Stimulated activated CD8-positive, alpha-beta memory T cell treated with anti-CD3 and anti-CD28 coated beads, Interleukin-12 subunit alpha, Interleukin-12 subunit beta, amount 100 ng/mL, for 4 hours (primary cell): ENCODE data around the gene NRN1.
"Not testable (repeated sequence)": the region's sequence is repeated elsewhere in the genome, so short reads cannot be mapped to it uniquely, and the experiment has no call there.

ENCODE experiments used
- DNase-seq: peaks from one replicate; pipeline ENCODE4 v3.0.0-alpha.2; 2020; ENCODE audit warnings: low read depth

The NRN1 gene

DNA sequence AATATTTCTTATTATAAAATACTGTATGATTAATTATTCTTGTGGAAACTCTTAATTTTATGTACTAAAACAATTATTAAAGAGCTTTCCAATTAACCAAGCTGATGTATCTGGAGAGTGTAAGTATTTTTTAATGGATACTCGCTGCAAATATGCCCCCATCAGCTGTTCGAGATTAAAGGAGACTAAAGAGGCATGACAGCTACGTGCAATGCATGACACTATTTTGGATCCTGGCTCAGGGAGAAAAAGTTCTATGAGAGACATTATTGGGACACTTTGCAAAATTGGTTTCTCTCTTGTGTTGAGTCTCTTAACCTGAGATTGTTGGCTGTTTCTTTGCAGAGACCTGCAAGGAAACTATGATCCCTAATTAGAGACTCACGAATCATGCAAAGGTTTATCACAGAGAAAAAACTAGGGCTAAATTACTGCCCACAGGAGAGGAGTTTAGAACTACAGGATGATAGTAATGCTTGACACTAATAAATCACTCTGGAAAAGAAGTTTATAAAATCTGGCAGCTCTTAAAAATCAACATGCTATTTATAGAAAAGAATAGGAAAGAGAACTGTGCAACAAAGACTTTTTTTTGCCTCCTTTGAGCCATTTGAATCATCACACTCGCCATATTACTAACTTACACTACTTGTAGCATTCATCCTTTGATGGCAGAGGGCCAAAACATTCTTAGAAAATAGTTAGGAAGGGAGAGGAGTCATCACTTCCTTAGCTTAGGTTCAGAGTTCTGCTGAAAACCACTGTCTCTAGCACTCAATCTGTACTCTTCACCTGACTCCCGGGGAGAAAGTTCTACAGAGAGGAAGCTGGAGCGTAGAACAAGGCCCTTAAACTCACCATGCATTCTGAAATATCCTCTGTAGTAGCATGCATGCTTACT, 25.3 kb downstream of the NRN1 start:
- no peak for DNase-seq

DNA sequence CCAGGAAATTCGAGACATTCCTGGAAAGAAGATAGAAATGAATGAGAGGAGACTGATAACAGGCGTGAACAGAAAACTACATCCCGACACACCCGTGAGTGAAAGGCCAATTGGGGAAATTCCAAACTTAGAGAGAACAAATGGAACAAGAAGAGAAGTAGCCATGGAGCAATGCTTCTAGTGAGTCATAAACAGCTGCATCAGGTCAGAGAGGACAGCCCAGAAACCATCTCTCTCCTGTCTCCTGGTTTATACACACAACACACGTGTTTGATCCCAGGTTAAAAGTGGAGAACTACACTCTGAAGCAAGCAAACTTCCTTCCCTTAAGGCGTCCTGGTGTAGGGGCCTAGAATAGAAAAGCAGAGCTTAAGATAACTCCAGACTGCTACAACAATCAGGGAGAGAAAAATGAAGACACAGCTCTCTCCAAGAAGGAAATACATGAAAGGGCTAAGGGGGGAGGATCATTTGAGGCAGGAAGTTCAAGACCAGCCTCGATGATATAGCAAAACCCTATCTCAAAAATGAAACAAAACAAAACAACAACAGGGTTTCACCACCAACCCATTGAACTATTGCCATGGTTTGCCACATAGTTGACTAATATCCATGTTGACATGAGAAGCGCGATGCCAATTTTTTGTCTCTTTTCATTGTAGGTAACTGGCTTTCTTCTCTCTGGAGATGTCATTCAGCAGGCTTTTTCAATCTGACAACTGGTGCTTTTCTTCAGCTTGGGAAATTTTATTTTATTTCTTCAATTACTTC, 26.9 kb downstream of the NRN1 start:
- no peak for DNase-seq

DNA sequence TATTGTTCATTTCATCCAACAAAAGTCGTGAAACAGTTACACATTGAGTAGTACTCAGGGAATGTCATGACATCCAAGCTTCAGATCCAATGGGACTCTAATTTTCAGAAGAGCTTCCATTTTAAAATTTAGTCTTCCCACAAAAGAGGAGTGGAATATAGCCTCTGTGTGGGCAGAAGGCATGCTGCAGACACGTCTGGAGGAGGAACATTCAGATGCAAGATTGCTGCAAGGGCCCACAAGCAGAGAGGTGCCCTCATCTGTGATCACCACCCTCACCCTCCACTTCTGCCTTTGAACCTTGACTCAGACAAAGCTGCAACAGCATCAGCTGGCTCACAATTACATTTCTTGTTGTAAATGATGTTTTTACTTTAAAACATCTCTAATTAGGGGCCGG, 29.9 kb downstream of the NRN1 start:
- no peak for DNase-seq

DNA sequence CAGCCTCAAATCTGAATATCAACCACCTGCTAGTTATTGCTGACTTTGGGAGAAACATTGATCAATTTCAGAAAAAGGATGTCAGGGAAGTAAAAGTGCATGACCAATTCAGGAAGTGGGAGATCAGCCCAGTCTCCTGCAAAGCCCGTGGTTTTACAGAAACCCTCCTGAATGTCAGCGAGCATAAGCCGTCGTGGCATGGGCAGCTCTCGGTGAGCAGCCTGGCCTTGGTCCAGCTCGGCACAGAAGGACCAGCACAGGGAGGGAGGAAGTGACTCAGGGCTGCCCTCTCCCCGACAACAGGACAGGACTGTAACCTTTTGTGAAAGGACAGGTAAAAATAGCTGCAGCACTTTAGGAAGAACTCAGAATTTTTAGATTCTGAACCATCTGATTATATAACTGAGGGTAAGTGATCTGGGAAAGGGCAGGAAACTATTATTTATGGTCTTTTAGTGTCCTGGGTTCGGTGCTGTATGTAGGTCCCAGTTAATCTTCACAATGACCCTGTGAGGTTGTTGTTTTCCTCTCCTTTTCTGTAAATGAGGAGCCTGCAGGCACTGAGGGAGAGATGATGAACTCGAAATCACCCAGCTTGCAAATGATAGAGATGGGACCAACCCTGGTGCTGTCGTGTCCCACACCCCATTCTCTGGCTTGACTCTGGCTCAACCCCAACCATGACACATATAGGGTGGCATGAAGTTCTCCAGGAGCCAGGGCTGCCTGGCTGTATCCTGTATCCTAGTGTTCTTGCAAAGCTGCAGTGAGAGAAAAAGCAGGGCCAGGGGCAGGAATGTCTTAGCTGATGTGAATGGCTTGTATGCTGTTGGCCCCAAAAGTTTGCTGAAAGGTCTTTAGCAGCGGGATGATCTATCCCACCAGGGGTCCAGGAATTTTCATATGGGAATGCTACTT, 37.6 kb downstream of the NRN1 start:
- no peak for DNase-seq

DNA sequence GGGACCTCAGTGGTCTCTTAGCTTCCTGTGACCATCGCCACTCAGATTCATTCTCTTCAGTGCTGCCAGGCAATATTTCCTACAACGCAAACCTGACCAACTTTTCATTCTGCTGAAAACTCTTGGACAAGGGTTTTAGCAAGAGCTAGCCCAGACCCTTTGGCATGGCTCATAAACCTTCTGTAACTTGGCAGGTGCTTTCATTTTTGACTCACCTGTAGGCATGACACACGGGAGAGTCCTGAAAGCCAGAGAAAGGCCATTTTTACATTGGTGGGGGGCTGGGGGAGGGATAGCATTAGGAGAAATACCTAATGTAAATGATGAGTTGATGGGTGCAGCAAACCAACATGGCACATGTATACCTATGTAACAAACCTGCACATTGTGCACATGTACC, 38.7 kb downstream of the NRN1 start:
- DNase-seq: not testable (repeated sequence)

DNA sequence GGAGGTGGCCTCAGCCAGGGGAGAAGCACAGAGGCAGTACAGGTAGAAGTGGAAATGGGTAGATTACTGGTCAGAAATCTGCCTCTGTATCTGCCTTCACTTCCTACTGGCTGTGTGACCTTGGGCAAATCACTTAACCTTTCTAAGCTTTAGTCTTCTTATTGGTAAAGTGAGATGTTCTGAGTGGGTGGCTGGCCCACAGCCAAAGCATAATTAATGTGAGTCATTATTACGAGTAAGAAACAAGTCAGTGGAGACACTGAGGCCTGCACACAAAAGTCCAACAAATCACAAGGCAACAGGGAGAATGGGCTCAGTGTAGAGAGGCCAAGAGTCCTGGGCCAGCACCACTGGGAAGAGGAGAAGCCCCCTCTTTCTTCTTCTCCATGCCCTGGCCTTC, 39.1 kb downstream of the NRN1 start:
- DNase-seq: no peak

DNA sequence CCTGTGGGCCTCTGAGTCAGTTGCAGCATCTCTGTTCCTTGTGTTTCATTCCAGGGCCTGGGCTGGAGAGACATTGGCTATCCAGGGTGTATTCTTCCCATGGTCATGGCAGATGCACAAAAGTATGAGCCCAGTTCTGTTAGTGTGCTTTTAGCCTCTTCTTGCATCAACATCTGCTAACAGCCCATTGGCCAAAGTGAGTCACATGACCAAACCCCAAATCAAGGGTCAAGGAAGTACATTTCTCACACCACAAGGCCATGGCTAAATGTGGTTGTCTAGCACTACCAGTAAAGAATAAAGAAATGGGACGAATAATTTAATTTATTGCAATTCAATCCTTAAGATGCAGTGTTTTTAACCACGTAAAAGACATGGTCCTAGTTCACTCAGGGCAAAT, 43.9 kb downstream of the NRN1 start:
- DNase-seq: no peak

DNA sequence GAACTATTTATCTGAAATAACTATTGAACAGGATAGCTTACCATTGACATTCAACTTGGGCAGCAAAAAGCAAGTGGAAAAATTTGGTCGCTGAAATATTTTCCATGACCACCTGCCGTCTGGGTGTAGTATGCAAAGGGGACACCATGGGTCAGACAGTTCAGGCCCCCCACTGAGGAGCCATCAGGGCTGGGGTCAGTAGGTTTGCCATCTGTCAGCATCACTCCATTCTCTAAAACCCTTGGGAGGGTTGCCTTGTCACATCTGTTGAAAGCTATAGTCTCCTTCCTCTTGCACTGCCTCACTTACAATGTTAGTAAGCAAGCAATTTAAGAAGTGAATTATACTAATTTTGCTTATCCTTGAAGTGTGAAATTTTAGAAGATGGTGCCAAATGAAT, 44.9 kb downstream of the NRN1 start:
- no peak for DNase-seq

DNA sequence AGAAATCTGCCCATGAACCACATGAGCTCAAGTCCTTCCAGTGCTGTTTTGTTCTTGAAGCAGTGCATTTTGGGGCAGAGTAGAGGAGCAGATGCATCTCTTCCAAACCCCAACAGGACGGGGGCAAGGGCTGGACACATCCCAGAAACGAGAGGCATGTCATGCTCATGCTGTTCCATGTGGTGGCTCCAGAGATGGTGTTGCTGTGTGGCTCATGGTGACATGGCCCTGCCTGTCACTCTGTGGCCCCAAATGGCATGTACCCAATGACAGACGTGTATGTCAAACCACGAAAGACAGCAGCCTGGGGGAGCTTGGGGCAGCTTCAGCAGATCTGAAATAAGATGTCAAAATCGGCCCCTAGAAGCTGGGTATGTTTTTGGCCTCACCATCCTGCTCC, 46.3 kb downstream of the NRN1 start:
- no peak for DNase-seq

DNA sequence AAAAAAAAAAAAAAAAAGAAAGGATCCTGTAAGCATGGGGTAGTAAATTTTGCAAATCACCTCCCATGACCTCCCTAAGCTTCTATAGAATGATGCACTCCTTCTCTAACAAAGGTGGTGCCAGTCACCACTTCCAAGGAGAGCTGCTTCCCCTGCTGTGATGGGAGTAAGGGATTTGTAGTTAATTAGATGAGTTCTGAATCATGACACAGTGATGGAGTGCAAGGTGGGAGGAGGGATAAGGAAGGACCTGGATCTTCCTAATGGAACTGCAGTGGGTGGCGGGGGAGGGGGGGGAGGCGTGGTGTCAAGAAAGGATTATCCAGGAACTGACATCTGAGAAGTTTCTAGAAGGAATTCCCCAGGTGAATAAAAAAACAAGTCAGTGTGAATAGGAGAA, 47.8 kb downstream of the NRN1 start:
- DNase-seq: no peak

DNA sequence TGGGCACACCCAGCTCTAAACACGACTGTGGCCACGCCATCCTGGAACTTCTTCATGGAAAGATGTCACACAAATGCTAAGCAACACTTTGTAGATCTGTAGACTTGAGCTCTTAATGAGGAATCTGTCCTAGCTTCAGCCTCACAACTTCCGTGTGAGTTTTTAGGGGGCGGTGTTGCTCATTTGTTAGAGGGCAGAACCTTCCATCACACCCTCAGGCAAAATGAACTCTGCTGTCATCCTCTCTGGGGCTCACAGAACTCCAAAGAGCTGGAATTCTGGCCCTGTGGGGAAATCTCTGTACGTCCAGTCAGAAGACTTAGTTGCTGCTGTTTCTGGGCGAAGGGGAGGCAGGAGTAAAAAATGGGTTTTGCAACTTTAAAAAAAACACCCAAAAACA, 49.8 kb downstream of the NRN1 start:
- no peak for DNase-seq

DNA sequence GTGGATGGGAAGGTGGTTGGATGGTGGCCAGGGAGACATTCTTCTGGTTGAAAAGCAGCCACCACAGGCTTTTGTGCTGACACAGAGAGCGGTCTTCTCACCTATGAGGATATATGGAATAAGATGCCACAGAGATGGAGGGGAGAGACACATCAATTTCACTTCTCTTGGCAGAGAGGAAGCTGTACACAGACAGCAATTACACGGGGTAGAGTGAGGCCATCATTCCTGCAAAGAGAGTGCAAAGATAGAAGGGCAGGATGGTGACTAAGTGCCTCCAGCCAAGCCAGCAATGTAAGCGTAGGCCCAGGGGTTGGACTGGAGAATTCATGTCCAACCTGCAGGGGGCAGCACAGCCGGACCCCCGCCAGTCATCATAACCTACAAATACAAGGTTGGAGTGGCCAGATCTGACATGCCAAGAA, 56.4 kb downstream of the NRN1 start:
- DNase-seq: no peak
